Heart left ventricle (tissue), 16 donors: ENCODE data around the gene SPATA21. TPM values are rescaled to one million over a fixed set of nuclear protein-coding genes. Genes with fewer than 3 reads are reported as not detected.
A peak's percentile ranks its signal among the peaks of the same experiment; 100 is the strongest.
"Not testable (repeated sequence)": the region's sequence is repeated elsewhere in the genome, so short reads cannot be mapped to it uniquely, and the experiment has no call there.

Experiments used
- ATAC-seq, 4 donors: fragments of 200-7000 bp; cut with Tn5 transposase; one replicate each; pipeline ENCODE4 v1.9.1; 2020 to 2022; ENCODE audit warnings: moderate library complexity in 4 of 4, mild to moderate bottlenecking in 3 of 4, moderate number of reproducible peaks in 1 of 4
- DNase-seq, 5 donors: peaks; one replicate each; pipeline ENCODE4 v3.0.0-alpha.2; 2020
- H3K27ac ChIP-seq, 12 donors: fragments of 200-600 bp; sonication (generic) in 4 of 12; one replicate each; pipeline versions ENCODE4 v1.5.0 to v1.8.0; 2016 to 2022; ENCODE audit warnings: mild to moderate bottlenecking in 2 of 12
- H3K27me3 ChIP-seq, 9 donors: fragments of 200-600 bp; sonication (generic) in 2 of 9; one replicate each; pipeline versions ENCODE4 v1.5.1 to v1.8.0; 2016 to 2022; ENCODE audit warnings: mild to moderate bottlenecking in 3 of 9
- H3K36me3 ChIP-seq, 9 donors: fragments of 200-600 bp; sonication (generic) in 2 of 9; one replicate each; pipeline versions ENCODE4 v1.5.0 to v1.8.0; 2018 to 2022; ENCODE audit warnings: mild to moderate bottlenecking in 2 of 9
- H3K4me1 ChIP-seq, 12 donors: fragments of 200-600 bp; sonication (generic) in 4 of 12; one replicate each; pipeline versions ENCODE4 v1.5.0 to v1.8.0; 2016 to 2022; ENCODE audit warnings: mild to moderate bottlenecking in 3 of 12
- H3K4me3 ChIP-seq, 12 donors: fragments of 200-600 bp; sonication (generic) in 4 of 12; one replicate each; pipeline versions ENCODE4 v1.5.0 to v1.8.0; 2017 to 2022; ENCODE audit warnings: mild to moderate bottlenecking in 9 of 12, moderate library complexity in 4 of 12
- H3K9me3 ChIP-seq, 12 donors: fragments of 200-600 bp; sonication (generic) in 4 of 12; one replicate each; pipeline versions ENCODE4 v1.5.0 to v1.8.0; 2016 to 2022; ENCODE audit warnings: mild to moderate bottlenecking in 1 of 12
- POLR2A ChIP-seq, 2 donors: fragments of 450-650 bp; IDR thresholded peaks; one replicate each; pipeline ENCODE4 v1.6.1; 2017; ENCODE audit warnings: antibody characterized with exemption in 2 of 2, mild to moderate bottlenecking in 2 of 2, moderate library complexity in 2 of 2
- WGBS, 4 donors: extraction: QIAGEN DNeasy Blood & Tissue Kit in 2 of 4; methylation state at CpG; one replicate each; pipeline versions ENCODE4 v1.1.5 to v1.1.7; 2013 to 2018; 5-methylcytosine and 5-hydroxymethylcytosine counted together
- intact Hi-C, 10 donors: fragments of 100-400 bp; cut with DNase I; formaldehyde crosslinking; loops; one replicate each; pipeline versions ENCODE4 v1.11.1 to v1.14.2; 2022
- polyA plus RNA-seq, 2 donors: library from polyadenylated mRNA; stranded (reverse); fragments of 200-250 nt; gene quantifications; one replicate each; pipeline ENCODE4 v1.2.3, GENCODE V29; 2013
- total RNA-seq, 9 donors: library from RNA; depleted of rRNA in 2 of 9; stranded (reverse); fragments of >200 nt in 2 of 9; fragmentation: NEBNext Ultra II Directional in 3 of 9; extraction: Animal tissue kit (Norgen Biotek cat#: 25700) in 3 of 9; gene quantifications; one replicate each; pipeline versions ENCODE4 v1.1.0 to v1.2.4, GENCODE V29; 2016 to 2023
- TF ChIP-seq, protein P1 (sequence below), 12 donors: fragments of 200-600 bp; sonication (generic) in 4 of 12; IDR thresholded peaks; one replicate each; pipeline versions ENCODE4 v1.5.0 to v1.8.0; 2018 to 2022; ENCODE audit warnings: antibody characterized with exemption in 12 of 12, mild to moderate bottlenecking in 5 of 12
- donor health status: ischemic (EF 13 %, LVEDD 7.1; RV severe dilation, severe dysfunction).
- donor health status: healthy with polysubstance abuse.
- donor health status: DM: no; HTN: yes; CAD: no.
- donor health status: DM: no; HTN: no; CAD: no.
- donor health status: ischemic (EF 25% LVEDD 6.9; RV normal size, moderate dysfunction).
- donor health status: ischemic (EF 25% LVEDD 5.7; RV mildly dilated, moderate dysfunction).
- donor health status: healthy.
- donor health status: DM: yes; HTN: yes; CAD: no.
- donor health status: ischemic (EF 35%, LVEDD 5.7; RV mildly dilated, moderate dysfunction).
- donor health status: nonischemic (EF 11% LVEDD 7.7; RV severe dilation, severe dysfunction).
- donor health status: DM: yes; HTN: yes; CAD: no.
- donor health status: PGD.
- donor health status: ischemic (EF 29% LVEDD 5.4; RV normal size, mild dysfunction).
- donor health status: nonischemic (EF 23%, LVEDD 6.1; RV moderate dilation, normal function).

The SPATA21 gene
- total and polyA plus RNA-seq, 11 donors, result 0.06 to 0.08 TPM; not detected in 9

DNA sequence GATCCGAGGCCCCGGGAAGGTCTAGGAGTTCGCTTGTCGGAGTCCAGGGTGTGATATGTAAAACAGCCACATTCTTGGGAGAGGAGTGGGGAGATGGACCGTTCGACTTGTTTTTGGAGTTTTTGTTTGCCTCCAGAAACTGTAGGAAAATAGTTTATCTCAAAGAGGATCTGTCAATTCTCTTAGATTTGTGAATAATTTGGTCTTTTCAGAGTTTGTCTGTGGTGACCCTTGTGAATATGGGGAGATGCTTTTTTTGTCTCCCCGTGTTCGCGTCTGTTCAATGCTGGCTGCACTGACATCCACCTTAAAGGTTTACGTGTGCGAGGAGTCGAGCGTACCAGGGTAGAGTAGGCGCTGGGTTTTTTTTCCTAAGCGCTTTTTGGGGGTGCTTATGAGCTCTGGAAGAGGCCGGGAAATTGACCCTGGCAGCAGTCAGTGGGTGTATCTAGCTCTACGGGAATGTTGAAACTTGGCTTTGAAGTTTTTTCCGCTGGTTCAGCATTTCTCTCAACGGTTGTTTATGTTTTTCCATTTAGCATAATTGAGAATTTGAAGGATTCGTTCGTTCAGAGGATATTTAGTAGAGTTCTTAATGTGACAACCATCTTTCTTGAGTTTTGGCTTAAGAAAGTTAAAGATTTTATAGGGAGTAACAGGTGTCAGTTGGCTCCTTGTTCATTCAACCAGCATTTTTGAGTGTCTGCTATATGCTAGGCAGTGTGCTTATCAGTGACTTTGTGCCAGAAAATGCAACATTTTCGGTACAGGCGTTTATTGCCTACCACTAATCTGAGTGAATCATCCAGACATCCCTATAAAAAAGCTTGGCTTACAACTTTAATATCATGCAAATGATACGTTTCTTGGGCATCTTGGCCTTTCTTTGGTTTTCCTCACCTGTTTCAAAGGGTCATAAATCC is 69.0 kb downstream of the SPATA21 start:
- 2 to 4% (median 2%) methylated on average over 24 of the region's 24 CpGs for WGBS, 4 donors
- H3K27ac ChIP-seq, result peak overlapping the region; percentile 83 to 100 (median 97)
- no peaks in the 10 kb centered on the region for H3K9me3 ChIP-seq
- intact Hi-C loops, result loop anchor here in 5 of 10 donors (1.0 to 10.0 kb wide), 6 partner anchors 18 to 841 kb away; partner anchors contain the start of genes NECAP2 (in 2 of the 5) and DNAJC16 (in 1 of the 5)
- DNase-seq (no peak), ATAC-seq (peak in 1 of 4 donors; percentile 19)
- H3K4me3 ChIP-seq, result peak overlapping the region; percentile 46 to 98 (median 80)
- TF ChIP-seq, protein P1, sequence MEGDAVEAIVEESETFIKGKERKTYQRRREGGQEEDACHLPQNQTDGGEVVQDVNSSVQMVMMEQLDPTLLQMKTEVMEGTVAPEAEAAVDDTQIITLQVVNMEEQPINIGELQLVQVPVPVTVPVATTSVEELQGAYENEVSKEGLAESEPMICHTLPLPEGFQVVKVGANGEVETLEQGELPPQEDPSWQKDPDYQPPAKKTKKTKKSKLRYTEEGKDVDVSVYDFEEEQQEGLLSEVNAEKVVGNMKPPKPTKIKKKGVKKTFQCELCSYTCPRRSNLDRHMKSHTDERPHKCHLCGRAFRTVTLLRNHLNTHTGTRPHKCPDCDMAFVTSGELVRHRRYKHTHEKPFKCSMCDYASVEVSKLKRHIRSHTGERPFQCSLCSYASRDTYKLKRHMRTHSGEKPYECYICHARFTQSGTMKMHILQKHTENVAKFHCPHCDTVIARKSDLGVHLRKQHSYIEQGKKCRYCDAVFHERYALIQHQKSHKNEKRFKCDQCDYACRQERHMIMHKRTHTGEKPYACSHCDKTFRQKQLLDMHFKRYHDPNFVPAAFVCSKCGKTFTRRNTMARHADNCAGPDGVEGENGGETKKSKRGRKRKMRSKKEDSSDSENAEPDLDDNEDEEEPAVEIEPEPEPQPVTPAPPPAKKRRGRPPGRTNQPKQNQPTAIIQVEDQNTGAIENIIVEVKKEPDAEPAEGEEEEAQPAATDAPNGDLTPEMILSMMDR (IDR thresholded peaks at IDR 0.05), result no peak
- TF ChIP-seq POLR2A (IDR thresholded peaks at IDR 0.05), result no peak
- no peaks in the 10 kb centered on the region for H3K27me3 ChIP-seq
- peaks cover 9 to 79% (median 34%) of the 10 kb centered on the region in 12 donors for H3K4me1 ChIP-seq
- H3K36me3 ChIP-seq, result no peaks in the 10 kb centered on the region

DNA sequence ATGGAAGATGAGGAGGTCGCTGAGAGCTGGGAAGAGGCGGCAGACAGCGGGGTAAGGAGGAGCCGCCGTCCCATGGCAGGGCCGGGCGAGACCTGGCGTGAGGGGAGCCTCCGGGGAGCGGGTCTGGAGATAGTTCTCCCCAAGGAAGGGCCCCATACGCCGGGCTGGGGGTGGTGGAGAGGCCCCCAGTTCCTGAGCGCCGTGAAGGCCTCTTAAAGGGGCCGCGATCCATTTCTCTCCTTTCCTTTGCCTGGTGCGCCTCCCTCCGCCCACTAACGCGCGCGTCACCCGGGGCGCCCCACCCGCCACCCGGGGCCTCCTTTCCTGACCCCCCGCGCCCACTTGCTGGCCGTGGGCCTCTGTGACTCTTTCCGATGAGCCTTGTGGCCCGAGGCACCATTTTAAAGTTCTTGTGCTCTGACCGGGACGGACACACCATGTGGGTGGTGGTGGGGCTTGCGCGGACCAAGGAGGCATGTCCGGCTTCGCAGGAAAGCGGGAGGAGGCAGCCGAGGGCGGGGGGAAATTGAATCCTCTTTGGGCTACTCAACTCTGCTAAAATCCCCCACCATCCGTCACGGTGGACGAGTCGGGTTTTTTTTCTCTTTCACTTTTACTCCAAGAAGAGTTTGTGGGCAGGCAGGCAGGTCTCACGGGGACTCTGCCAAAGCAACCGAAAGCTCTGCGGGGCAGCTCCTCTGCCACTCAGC is 69.8 kb downstream of the SPATA21 start:
- Histone ChIP-seq H3K9me3 (no peaks in the 10 kb centered on the region), H3K36me3 (no peaks in the 10 kb centered on the region), H3K27ac (peak overlapping the region; percentile 83 to 100 (median 97)), H3K4me3 (peak overlapping the region; percentile 46 to 98 (median 80)), H3K27me3 (no peaks in the 10 kb centered on the region), H3K4me1 (peaks cover 2 to 73% (median 28%) of the 10 kb centered on the region in 12 donors)
- peak in 1 of 2 donors; percentile 66 for TF ChIP-seq POLR2A (IDR thresholded peaks at IDR 0.05)
- TF ChIP-seq, protein P1 (IDR thresholded peaks at IDR 0.05), result peak in 5 of 12 donors; percentile 15 to 38 (median 24)
- DNase-seq (peak; percentile 88 to 90 (median 89)), ATAC-seq (peak; percentile 68 to 91 (median 89))
- intact Hi-C loops, result loop anchor here in 5 of 10 donors (1.0 to 10.0 kb wide), 5 partner anchors 73 to 840 kb away; partner anchors contain the start of genes NECAP2 (in 2 of the 5) and DNAJC16 (in 1 of the 5)
- 0 to 1% (median 0%) methylated on average over 31 to 47 of the region's 47 CpGs for WGBS, 4 donors

DNA sequence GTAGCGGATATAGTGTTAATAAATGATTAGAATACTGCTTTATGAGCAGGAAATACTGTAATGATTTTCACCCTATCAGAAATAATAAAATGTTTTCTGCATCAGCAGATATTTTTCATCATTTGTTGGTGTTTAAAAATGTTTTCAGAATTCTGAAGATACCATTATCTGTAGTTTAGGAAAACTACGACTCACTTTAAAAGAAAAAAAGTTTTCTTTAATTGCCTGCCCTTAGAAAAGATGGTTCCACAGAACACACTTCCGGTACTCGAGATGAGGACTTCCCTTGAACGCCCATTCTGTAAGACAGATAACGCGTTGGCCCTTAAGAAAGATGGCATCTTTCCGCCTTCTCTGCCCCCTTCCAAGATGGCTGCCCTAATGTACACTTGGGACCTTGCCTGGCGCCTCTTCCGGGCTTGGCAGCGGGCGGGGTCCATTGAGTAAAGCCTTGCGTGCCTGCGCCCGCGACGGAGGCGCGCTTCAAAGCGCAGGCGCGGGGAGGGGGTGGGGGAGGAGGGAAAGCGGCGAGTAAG is 70.4 kb downstream of the SPATA21 start, which contains the start of gene SZRD1:
TSS of gene SZRD1 (plus strand) at position 521 of the 536 bp plus-strand sequence. CDS start 16 bp downstream, outside the sequence.
- DNase-seq, result peak; percentile 96 to 98 (median 97)
- Histone ChIP-seq H3K4me3 (peak within 1 kb of the TSS; percentile 46 to 98 (median 80)), H3K27me3 (no peaks in the 10 kb centered on the region), H3K9me3 (no peaks in the 10 kb centered on the region), H3K4me1 (peaks cover 0 to 67% (median 23%) of the 10 kb centered on the region in 12 donors), H3K36me3 (no peaks in the 10 kb centered on the region), H3K27ac (peak within 1 kb of the TSS; percentile 83 to 100 (median 97))
- TF ChIP-seq, protein P1 (IDR thresholded peaks at IDR 0.05), result no peak
- TF ChIP-seq POLR2A (IDR thresholded peaks at IDR 0.05), result no peak
- ATAC-seq, result peak; percentile 90 to 95 (median 93)
- 2 to 4% (median 3%) methylated on average over 20 to 24 of the region's 24 CpGs for WGBS, 4 donors
- intact Hi-C loops, result loop anchor here in 5 of 10 donors (1.0 to 10.0 kb wide), 5 partner anchors 74 to 839 kb away; partner anchors contain the start of genes NECAP2 (in 2 of the 5) and DNAJC16 (in 1 of the 5)

DNA sequence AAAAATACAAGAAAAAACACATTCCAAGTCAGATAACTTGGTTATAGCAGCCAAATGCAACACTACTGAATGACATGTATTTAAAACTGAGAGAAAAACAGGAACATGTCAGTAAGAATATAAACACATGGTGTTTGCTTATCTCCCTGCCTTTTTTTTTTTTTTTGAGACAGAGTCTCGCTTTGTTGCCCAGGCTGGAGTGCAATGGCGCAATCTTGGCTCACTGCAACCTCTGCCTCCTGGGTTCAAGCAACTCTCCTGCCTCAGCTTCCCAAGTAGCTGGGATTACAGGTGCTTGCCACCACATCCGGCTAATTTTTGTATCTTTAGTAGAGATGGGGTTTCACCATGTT is 72.1 kb downstream of the SPATA21 start:
- H3K36me3 ChIP-seq, DNase-seq, H3K9me3 ChIP-seq, ATAC-seq, H3K4me3 ChIP-seq, H3K27me3 ChIP-seq: not testable (repeated sequence)
- WGBS, 4 donors, result 59 to 79% (median 75%) methylated on average over 3 of the region's 3 CpGs
- intact Hi-C loops, result loop anchor here in 5 of 10 donors (5.0 to 10.0 kb wide), 4 partner anchors 77 to 838 kb away; partner anchors contain the start of genes DNAJC16 (in 1 of the 5) and NECAP2 (in 1 of the 5)
- peaks cover 0 to 53% (median 18%) of the 10 kb centered on the region in 12 donors for H3K4me1 ChIP-seq
- peak overlapping the region in 6 of 12 donors; percentile 35 to 68 (median 57) for H3K27ac ChIP-seq
